ENCODE measurements around the gene GNG7.
"Not testable (repeated sequence)": the region's sequence is repeated elsewhere in the genome, so short reads cannot be mapped to it uniquely, and the experiment has no call there.

GNG7 gene

GRCh38 chr19:2582984-2583956 is 119.2 kb downstream of the GNG7 start:
- ATAC-seq (replicated peaks), result no peak
- Mint-ChIP-seq H3K9me3 (no peaks in the 10 kb centered on the region), H3K27ac (no peak overlapping the region), H3K36me3 (peaks cover 10 to 12% of the 10 kb centered on the region in 2 donors), H3K4me1 (peaks cover 16 to 53% of the 10 kb centered on the region in 2 donors), H3K27me3 (no peaks in the 10 kb centered on the region), H3K4me3 (no peak overlapping the region)
- DNase-seq, result no peak

- H3K4me3 Mint-ChIP-seq; H3K9me3 Mint-ChIP-seq; ATAC-seq (replicated peaks); H3K27ac Mint-ChIP-seq; H3K27me3 Mint-ChIP-seq; DNase-seq: not testable (repeated sequence)
- Mint-ChIP-seq H3K36me3 (peaks cover 10 to 12% of the 10 kb centered on the region in 2 donors), H3K4me1 (peaks cover 11 to 44% of the 10 kb centered on the region in 2 donors)
These were observed 122.1 kb downstream of the GNG7 start for GRCh38 chr19:2580396-2580795.

GRCh38 chr19:2579678-2580280 is 122.7 kb downstream of the GNG7 start:
- H3K27ac Mint-ChIP-seq, result peak overlapping the region; percentile 86
- ATAC-seq (replicated peaks), result no peak
- peaks cover 11 to 44% of the 10 kb centered on the region in 2 donors for H3K4me1 Mint-ChIP-seq

GRCh38 chr19:2578901-2579677 is 123.4 kb downstream of the GNG7 start:
- peak; percentile 60 to 63 for ATAC-seq (replicated peaks)

More at GRCh38 chr19:2579678-2580280, 122.7 kb downstream of the GNG7 start:
- Mint-ChIP-seq H3K36me3 (peaks cover 12 to 13% of the 10 kb centered on the region in 2 donors), H3K9me3 (no peaks in the 10 kb centered on the region), H3K27me3 (no peaks in the 10 kb centered on the region), H3K4me3 (peak overlapping the region; percentile 77 to 82)
- DNase-seq, result no peak

GRCh38 chr19:2578391-2578890 is 124.1 kb downstream of the GNG7 start:
- H3K9me3 Mint-ChIP-seq, result peaks cover 0 to 4% of the 10 kb centered on the region in 2 donors
- H3K4me1 Mint-ChIP-seq, result peaks cover 14 to 35% of the 10 kb centered on the region in 2 donors
- H3K4me3 Mint-ChIP-seq, result peak overlapping the region; percentile 77 to 82
- DNase-seq, result no peak
- peaks cover 16 to 17% of the 10 kb centered on the region in 2 donors for H3K36me3 Mint-ChIP-seq
- no peak for ATAC-seq (replicated peaks)
- H3K27ac Mint-ChIP-seq, result peak overlapping the region; percentile 42
- H3K27me3 Mint-ChIP-seq, result no peaks in the 10 kb centered on the region

More at GRCh38 chr19:2578901-2579677, 123.4 kb downstream of the GNG7 start:
- Mint-ChIP-seq H3K4me1 (peaks cover 14 to 41% of the 10 kb centered on the region in 2 donors), H3K36me3 (peaks cover 19% of the 10 kb centered on the region in 2 donors), H3K27ac (peak overlapping the region; percentile 86), H3K27me3 (no peaks in the 10 kb centered on the region), H3K9me3 (peaks cover 0 to 4% of the 10 kb centered on the region in 2 donors), H3K4me3 (peak overlapping the region; percentile 77 to 82)
- DNase-seq, result peak; percentile 32

GRCh38 chr19:2577722-2578335 is 124.7 kb downstream of the GNG7 start:
- H3K36me3 Mint-ChIP-seq, result peaks cover 15 to 16% of the 10 kb centered on the region in 2 donors
- H3K9me3 Mint-ChIP-seq, result peaks cover 0 to 4% of the 10 kb centered on the region in 2 donors
- no peak for DNase-seq
- H3K4me1 Mint-ChIP-seq, result peaks cover 14 to 35% of the 10 kb centered on the region in 2 donors
- peak overlapping the region; percentile 46 to 82 for H3K4me3 Mint-ChIP-seq
- no peak for ATAC-seq (replicated peaks)
- H3K27me3 Mint-ChIP-seq, result no peaks in the 10 kb centered on the region
- no peak overlapping the region for H3K27ac Mint-ChIP-seq

GRCh38 chr19:2575734-2576481 is 126.6 kb downstream of the GNG7 start:
- peaks cover 0 to 4% of the 10 kb centered on the region in 2 donors for H3K9me3 Mint-ChIP-seq
- peaks cover 13 to 40% of the 10 kb centered on the region in 2 donors for H3K4me1 Mint-ChIP-seq
- no peak overlapping the region for H3K4me3 Mint-ChIP-seq
- H3K27me3 Mint-ChIP-seq, result no peaks in the 10 kb centered on the region
- H3K36me3 Mint-ChIP-seq, result peaks cover 8 to 9% of the 10 kb centered on the region in 2 donors
- ATAC-seq (replicated peaks) (no peak), DNase-seq (no peak)
- peak overlapping the region; percentile 31 for H3K27ac Mint-ChIP-seq

- no peaks in the 10 kb centered on the region for H3K27me3 Mint-ChIP-seq
- peaks cover 13% of the 10 kb centered on the region in 2 donors for H3K36me3 Mint-ChIP-seq
- H3K4me1 Mint-ChIP-seq, result peaks cover 15 to 36% of the 10 kb centered on the region in 2 donors
- H3K27ac Mint-ChIP-seq, result no peak overlapping the region
- no peak overlapping the region for H3K4me3 Mint-ChIP-seq
- DNase-seq, result no peak
- no peak for ATAC-seq (replicated peaks)
- peaks cover 3 to 8% of the 10 kb centered on the region in 2 donors for H3K9me3 Mint-ChIP-seq
These were observed 127.4 kb downstream of the GNG7 start for GRCh38 chr19:2574971-2575630.

GRCh38 chr19:2574478-2574931 is 128.0 kb downstream of the GNG7 start:
- Mint-ChIP-seq H3K27ac (no peak overlapping the region), H3K27me3 (no peaks in the 10 kb centered on the region), H3K4me1 (peaks cover 18 to 35% of the 10 kb centered on the region in 2 donors), H3K36me3 (peaks cover 16% of the 10 kb centered on the region in 2 donors), H3K9me3 (peaks cover 6 to 10% of the 10 kb centered on the region in 2 donors), H3K4me3 (no peak overlapping the region)
- ATAC-seq (replicated peaks) (no peak), DNase-seq (no peak)

- ATAC-seq (replicated peaks), result no peak
- Mint-ChIP-seq H3K36me3 (peaks cover 16 to 17% of the 10 kb centered on the region in 2 donors), H3K4me3 (no peak overlapping the region), H3K27me3 (no peaks in the 10 kb centered on the region), H3K9me3 (peaks cover 6 to 10% of the 10 kb centered on the region in 2 donors), H3K4me1 (peaks cover 17 to 37% of the 10 kb centered on the region in 2 donors), H3K27ac (peak overlapping the region; percentile 37)
- DNase-seq, result no peak
These were observed 128.6 kb downstream of the GNG7 start for GRCh38 chr19:2573916-2574315.

- not testable (repeated sequence) for H3K27me3 Mint-ChIP-seq; H3K9me3 Mint-ChIP-seq; DNase-seq; H3K4me3 Mint-ChIP-seq; ATAC-seq (replicated peaks); H3K27ac Mint-ChIP-seq
- Mint-ChIP-seq H3K36me3 (peaks cover 16 to 20% of the 10 kb centered on the region in 2 donors), H3K4me1 (peaks cover 31 to 43% of the 10 kb centered on the region in 2 donors)
These were observed 130.3 kb downstream of the GNG7 start for GRCh38 chr19:2572152-2572551.

Measured in stimulated activated naive B cell treated with anti-CD40 and anti-IgM and Interleukin-4, amounts not matched to agents 10 μg/mL and 1 μg/mL and 100 μg/mL, for 72 hours (primary cell).